Cerebellar nuclear complex (tissue), 1 donor: ENCODE results near the gene TFAP2A.

ENCODE experiments used
- DNase-seq, 2 experiments: peaks; one replicate each; lab custom pipeline; 2025; lab: John Stamatoyannopoulos, UW

Gene TFAP2A

GRCh38 chr6:10412461-10413261, 2.2 kb downstream of the TFAP2A start:
- DNase-seq, result no peak

DNA sequence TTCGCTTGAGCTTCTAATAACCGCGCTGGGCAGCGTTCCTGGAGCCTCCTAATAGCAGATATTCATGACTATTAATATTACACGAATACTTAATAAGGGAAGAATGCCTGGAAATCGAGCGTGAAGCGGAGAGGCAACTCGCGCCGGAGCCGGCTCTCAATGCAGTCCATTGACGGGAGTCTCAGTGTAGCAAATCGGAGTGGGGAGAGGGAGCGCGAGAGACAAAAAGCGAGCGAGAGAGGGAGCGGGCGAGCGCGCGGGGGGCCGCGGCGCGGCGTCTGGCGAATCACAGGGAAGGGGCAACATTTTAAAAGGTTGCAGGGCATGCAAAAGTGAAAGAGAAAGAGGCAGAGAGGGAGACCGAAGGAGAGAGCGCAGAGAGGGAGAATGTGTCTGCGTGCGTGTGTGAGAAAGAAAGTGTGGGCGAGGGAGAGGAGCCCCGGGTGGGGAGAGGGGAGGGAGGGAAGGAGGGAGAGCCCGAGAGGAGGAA, 2.9 kb downstream of the TFAP2A start:
- DNase-seq, result no peak

GRCh38 chr6:10411131-10411970, 3.5 kb downstream of the TFAP2A start:
- no peak for DNase-seq

DNA sequence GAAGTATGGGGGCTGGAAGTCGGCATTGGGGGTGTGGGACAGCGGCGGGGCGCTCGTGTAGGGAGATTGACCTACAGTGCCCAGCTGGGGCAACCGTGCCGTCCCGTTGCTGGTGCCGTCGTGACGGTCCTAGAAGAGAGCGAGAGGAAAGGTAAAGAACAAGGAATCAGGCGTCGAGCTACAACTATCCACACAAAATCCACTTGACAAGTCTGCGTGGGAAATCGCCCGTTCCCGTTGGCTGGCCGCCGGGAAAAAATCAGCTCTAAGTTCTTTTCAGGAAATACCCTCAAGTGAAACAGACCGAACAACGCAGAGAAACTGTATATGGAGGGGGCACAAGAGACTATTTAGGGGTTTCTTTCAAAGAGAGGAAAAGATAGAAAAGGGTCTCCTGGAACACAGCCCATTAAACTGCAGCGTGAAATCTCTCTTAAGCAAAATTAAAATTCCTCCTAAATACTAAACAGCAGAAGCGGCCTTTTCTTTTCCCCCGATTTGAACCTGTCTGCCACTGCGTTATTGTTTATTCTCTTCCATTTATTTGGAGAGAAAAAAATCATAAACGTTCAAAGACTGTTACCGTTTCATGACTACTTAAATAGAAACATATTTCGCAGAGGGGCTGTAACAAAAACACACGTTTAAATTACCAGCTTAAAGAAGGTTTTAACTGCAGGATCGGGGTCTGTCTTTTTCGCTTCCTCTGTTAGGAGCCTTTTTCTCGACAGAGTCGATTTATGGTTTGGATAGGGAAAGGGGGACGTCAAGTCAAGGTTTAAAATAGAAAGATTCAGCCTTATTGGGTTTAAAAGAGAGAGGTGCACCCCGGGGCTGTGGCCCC, 4.4 kb downstream of the TFAP2A start:
- DNase-seq, result no peak

- no peak for DNase-seq
These were observed 5.1 kb downstream of the TFAP2A start for GRCh38 chr6:10409731-10410206.

DNA sequence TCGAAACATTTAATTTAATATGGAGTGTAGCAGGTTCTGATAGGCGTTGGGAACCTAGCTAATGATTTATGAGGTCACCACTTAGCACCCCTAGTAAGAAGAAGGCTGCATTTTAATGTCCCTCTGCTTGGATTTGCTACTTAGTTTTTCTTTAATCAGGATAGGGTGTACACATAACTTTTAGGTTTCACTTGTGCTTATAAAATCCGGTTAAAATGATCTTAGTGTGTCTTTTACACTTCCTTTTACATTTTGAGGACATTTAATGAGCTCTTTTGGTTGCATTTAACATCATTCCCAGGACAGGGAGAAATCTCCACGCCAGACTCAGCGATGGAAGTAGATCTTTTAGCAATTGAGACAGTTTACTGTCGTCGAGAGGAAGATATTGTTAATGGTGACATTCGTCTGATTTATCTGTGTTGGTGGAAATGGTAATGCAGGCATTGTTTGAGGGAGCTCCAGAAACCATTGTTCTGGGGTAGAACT, 5.6 kb downstream of the TFAP2A start:
- DNase-seq, result no peak

DNA sequence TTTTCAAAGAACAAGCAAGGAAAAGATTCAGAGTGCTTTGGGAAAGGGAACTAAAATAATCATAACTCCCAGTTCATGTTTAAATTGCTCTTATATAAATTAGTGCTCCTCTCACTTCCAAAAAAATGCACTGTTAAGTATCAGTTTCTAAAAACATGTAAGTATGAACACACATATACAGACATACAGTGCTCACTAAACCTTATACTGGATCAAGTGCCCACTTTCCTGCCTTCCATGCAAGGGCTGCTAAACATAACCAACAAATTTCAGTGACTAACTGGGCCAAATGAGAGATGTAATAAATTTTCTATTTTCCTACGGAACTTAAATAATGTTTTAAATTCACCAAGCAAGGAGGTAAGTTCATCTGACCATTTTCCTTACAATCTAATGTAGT, 6.4 kb downstream of the TFAP2A start:
- no peak for DNase-seq

- no peak for DNase-seq
These were observed 7.2 kb downstream of the TFAP2A start for GRCh38 chr6:10407674-10408054.

- no peak for DNase-seq
These were observed 7.7 kb downstream of the TFAP2A start for GRCh38 chr6:10407018-10407673.

DNA sequence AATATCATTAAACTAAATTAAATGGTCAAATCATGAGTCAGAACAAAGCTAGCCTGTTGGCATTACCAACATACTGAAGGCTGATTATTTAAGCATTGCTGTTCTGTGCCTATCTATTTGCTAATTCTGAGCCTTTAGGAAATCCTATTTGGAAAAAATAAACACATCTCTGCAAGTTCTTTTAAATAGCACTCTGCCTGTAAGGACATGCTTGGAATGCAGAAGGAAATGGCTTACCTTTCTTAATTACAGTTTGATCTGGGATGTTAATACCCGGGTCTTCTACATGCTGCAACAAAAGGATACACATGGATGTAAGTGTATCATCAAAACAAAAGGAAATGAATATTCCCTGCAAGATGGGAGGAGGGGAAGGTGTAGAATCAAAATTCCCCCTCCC, 8.3 kb downstream of the TFAP2A start:
- no peak for DNase-seq

DNA sequence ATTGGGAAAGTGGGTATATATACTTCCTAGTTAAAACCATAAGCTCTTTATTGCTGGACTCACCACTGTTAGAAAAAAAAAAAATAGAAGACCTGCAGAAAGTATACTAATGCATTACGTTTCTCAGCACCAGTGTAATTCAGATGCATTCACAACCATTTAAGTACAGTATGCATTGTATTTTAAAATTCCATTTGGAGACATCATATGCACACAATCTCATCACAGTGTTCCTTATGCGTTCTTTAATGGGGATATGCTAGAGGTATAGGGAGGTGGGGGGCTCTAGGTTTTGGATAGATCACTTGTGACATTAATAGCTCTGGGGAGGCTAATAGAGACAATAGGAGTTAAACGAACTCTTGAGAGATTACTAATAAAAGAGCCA, 9.4 kb downstream of the TFAP2A start:
- no peak for DNase-seq

- DNase-seq, result no peak
These were observed 9.9 kb downstream of the TFAP2A start for GRCh38 chr6:10404799-10405512.

- DNase-seq, result no peak
These were observed 10.6 kb downstream of the TFAP2A start for GRCh38 chr6:10404107-10404798.

- no peak for DNase-seq
These were observed 11.3 kb downstream of the TFAP2A start for GRCh38 chr6:10403385-10404106.

- DNase-seq, result no peak
These were observed 12.1 kb downstream of the TFAP2A start for GRCh38 chr6:10402648-10403311.

- DNase-seq, result no peak
These were observed 13.1 kb downstream of the TFAP2A start for GRCh38 chr6:10401632-10402223.

DNA sequence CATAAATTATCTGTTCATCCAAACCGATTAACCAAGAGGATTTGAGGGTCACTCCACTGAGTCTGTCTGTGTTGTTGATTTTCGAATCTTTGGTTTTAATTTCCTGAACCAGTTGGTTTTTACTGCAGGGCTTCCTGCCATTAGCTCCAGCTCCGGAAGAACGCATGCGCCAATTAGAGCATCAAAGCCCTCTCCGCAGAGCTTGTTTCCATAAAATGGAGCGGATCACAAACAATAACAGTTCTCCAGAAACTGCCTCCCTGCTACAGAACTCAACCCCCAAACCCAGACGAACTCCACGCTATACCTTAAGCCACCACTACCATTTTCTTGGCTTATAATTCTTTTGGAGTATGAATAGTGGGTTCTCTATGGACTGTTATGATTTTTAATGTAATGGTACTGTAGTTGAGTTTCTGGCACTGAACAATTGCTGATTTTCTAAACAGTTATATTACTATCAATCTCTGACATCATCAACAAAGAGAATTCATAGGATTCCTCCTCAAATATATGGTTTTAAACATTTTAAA, 13.8 kb downstream of the TFAP2A start:
- DNase-seq, result no peak

GRCh38 chr6:10400330-10400729, 14.5 kb downstream of the TFAP2A start:
- no peak for DNase-seq
